Bronchial epithelial cell (primary cell): Measurements from ENCODE around the gene ATP6V1F. TPM values are rescaled to one million over a fixed set of nuclear protein-coding genes. Genes with fewer than 3 reads are reported as not detected.

Experiments used
- DNase-seq: peaks from one replicate; pipeline ENCODE4 v3.0.0-alpha.2; 2010; ENCODE audit warnings: low read depth
- FAIRE-seq: peaks from 2 replicates; lab custom pipeline; 2011; peaks lifted over from hg19 to GRCh38; lab: Jason Lieb, UNC
- H3K27me3 ChIP-seq: 2 replicates; pipeline ENCODE4 v1.5.1; 2011; ENCODE audit warnings: low read length; ENCODE audit not compliant: control insufficient read depth, insufficient read depth
- H3K36me3 ChIP-seq: 2 replicates; pipeline ENCODE4 v1.5.1; 2011; ENCODE audit warnings: low read length; ENCODE audit not compliant: control insufficient read depth, insufficient read depth
- H3K4me3 ChIP-seq: 2 replicates; pipeline ENCODE4 v1.5.1; 2011; ENCODE audit warnings: mild to moderate bottlenecking, low read depth, low read length, control low read depth
- CTCF ChIP-seq: IDR thresholded peaks from 2 replicates; pipeline ENCODE4 v1.5.1; 2011; ENCODE audit warnings: mild to moderate bottlenecking, moderate library complexity, low read length, control low read depth, inconsistent platforms; ENCODE audit not compliant: insufficient read depth, severe bottlenecking
- total RNA-seq: library from RNA; depleted of rRNA; stranded (reverse); fragments of >200 nt; gene quantifications from 2 replicates; pipeline ENCODE4 v1.2.1, GENCODE V29; 2014

The ATP6V1F gene
- total RNA-seq, 1 donor from 2014 or later, result 108 TPM

GRCh38 chr7:128861957-128862570, 592 bp upstream of the ATP6V1F start:
- DNase-seq, result no peak
- peaks cover 10% of the 10 kb centered on the region for H3K36me3 ChIP-seq
- no peak for FAIRE-seq
- peak overlapping the region; percentile 19 for H3K4me3 ChIP-seq
- H3K27me3 ChIP-seq, result no peaks in the 10 kb centered on the region
- no peak for TF ChIP-seq CTCF

DNA sequence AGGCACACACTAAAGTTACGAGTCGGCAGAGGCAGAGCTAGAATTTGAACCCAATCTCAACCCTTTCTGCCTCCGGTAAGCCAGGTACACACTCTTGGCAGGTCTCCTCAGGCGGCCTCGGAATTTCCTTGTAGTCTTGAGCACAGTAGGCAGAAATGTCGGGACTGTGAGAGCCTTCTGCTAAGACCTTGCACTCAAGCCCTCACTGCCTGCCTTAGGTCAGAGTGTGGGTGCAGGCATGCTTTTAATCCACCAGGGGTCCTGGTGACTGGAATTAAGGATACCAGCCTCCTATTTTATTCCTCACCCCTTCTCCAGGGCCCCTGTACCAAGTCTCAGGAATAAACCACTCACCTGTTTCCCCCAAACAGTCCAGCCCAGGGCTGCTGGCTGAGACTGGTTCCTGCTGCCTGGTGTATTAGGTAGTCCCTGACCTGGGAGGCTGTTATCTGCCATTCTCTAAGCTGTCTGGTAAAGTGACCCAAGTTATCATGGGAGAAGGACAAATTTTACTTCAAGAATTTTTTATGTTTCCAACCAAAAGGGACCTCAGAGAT, 855 bp downstream of the ATP6V1F start:
- peak; percentile 70 for TF ChIP-seq CTCF
- peak overlapping the region; percentile 78 for H3K4me3 ChIP-seq
- H3K27me3 ChIP-seq, result no peaks in the 10 kb centered on the region
- FAIRE-seq (no peak), DNase-seq (peak; percentile 67)
- H3K36me3 ChIP-seq, result peaks cover 10% of the 10 kb centered on the region

- H3K27me3 ChIP-seq, result no peaks in the 10 kb centered on the region
- TF ChIP-seq CTCF, result no peak
- no peak overlapping the region for H3K4me3 ChIP-seq
- peaks cover 10% of the 10 kb centered on the region for H3K36me3 ChIP-seq
- FAIRE-seq (no peak), DNase-seq (no peak)
Measured at GRCh38 chr7:128865303-128865702, 2.6 kb downstream of the ATP6V1F start.

DNA sequence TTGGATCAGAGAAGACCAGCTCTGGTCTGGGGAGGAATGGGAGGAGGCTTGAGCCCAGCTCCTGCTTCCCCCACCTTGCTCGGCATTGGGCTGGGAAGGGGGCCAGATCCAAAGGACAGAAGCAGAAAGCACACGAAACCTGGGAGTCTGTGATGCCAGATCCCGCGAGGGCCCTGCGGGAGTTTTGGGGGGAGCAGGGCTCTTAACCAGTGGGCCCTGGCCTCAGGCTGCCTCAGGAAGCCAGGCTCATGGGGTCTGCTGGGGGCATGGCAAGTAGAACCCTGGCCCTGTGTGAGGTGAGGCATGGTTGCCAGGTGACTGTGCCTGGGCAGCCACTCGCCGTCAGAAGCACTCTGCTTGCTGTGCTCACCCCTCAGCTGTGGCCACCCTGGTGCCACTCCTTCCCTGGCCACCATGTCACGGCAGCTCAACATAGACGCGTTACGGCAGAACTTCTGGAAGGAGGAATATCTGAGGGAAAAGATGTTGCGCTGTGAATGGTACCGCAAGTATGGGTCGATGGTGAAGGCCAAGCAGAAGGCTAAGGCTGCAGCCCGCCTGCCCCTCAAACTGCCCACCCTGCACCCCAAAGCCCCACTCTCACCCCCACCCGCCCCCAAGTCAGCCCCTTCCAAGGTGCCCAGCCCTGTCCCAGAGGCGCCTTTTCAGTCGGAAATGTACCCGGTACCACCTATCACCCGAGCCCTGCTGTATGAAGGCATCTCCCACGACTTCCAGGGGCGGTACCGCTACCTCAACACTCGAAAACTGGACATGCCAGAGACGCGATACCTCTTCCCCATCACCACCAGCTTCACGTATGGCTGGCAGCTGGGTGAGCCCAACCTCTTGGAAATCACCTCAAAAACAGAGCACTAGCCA, 3.6 kb downstream of the ATP6V1F start:
- H3K27me3 ChIP-seq, result no peaks in the 10 kb centered on the region
- H3K4me3 ChIP-seq, result no peak overlapping the region
- DNase-seq (no peak), FAIRE-seq (no peak)
- H3K36me3 ChIP-seq, result peaks cover 10% of the 10 kb centered on the region
- no peak for TF ChIP-seq CTCF

DNA sequence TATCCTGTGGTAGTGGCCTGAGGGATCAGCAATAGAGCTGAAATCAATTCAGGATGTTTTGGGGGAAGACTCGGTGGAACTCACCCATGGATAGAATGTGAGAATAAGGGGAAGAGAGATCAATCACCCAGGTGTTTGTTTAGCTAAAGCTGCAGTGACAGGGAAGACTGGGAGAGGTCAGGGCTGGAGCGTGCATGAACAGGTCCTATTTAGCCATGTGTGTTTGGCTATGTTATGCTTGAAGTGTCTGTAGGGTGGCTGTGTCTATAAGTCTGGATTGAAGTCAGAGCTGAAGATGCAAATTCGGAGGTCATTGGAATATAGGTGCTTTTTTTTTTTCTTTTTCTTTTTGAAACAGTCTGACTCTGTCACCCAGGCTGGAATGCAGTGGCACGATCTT, 4.6 kb downstream of the ATP6V1F start:
- Histone ChIP-seq H3K36me3 (peaks cover 10% of the 10 kb centered on the region), H3K27me3 (no peaks in the 10 kb centered on the region), H3K4me3 (no peak overlapping the region)
- DNase-seq (peak; percentile 70), FAIRE-seq (no peak)
- TF ChIP-seq CTCF, result no peak
